ENCODE data around the gene CENPT. TPM values are rescaled to one million over a fixed set of nuclear protein-coding genes. Genes with fewer than 3 reads are reported as not detected.

The CENPT gene
- total RNA-seq, 2 experiments from 2014 or later = 55.4 to 85.3 TPM

DNA sequence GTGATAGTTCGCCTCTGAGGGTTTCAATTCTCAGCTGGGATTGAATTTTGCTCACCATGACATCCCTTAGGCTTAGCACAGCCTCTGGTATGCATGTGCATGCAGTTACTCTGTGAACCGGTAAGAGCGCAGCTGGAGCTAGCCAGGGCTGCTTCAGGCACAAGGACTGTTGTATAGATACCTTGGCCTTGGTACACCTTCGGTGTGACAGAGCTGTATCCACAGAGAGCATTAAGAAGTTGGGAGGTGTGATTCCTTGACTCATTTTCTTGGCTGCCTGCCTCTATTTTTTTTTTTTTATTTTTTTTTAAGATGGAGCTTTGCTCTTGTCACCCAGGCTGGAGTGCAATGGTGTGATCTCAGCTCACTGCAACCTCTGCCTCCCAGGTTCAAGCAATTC is 3.0 kb downstream of the CENPT start:
- ChIA-PET POLR2A (interaction anchor here (0.6 to 1.2 kb wide), 7 partner anchors 8 to 1492 kb away, joined by 3 to 6 read pairs (median 3); no protein-coding TSS in a partner anchor), CTCF (ENCODE audit: unreplicated experiment) (interaction anchor here (0.6 kb wide), 1 partner anchor 24 kb away, joined by 5 read pairs; no protein-coding TSS in a partner anchor)
- no peak overlapping the region for H2AFZ ChIP-seq (ENCODE audit: low read length)
- H3K4me3 ChIP-seq (ENCODE audit: low read depth, low read length, poor library complexity, severe bottlenecking) = peak overlapping the region; percentile 99
- TF ChIP-seq, protein P1, sequence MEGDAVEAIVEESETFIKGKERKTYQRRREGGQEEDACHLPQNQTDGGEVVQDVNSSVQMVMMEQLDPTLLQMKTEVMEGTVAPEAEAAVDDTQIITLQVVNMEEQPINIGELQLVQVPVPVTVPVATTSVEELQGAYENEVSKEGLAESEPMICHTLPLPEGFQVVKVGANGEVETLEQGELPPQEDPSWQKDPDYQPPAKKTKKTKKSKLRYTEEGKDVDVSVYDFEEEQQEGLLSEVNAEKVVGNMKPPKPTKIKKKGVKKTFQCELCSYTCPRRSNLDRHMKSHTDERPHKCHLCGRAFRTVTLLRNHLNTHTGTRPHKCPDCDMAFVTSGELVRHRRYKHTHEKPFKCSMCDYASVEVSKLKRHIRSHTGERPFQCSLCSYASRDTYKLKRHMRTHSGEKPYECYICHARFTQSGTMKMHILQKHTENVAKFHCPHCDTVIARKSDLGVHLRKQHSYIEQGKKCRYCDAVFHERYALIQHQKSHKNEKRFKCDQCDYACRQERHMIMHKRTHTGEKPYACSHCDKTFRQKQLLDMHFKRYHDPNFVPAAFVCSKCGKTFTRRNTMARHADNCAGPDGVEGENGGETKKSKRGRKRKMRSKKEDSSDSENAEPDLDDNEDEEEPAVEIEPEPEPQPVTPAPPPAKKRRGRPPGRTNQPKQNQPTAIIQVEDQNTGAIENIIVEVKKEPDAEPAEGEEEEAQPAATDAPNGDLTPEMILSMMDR (conservative IDR thresholded peaks at IDR 0.05; ENCODE audit: low read length) = no peak
- TF ChIP-seq EZH2phosphoT487 (IDR thresholded peaks at IDR 0.05; ENCODE audit: borderline replicate concordance, low read depth, low read length) = no peak
- H3K36me3 ChIP-seq (ENCODE audit: insufficient read depth, low read length) = peaks cover 14% of the 10 kb centered on the region
- H3K27ac ChIP-seq (ENCODE audit: low read depth, low read length, poor library complexity, severe bottlenecking) = no peak overlapping the region
- peaks cover 16% of the 10 kb centered on the region; the same call in 1 of the 2 replicates for H4K20me1 ChIP-seq (ENCODE audit: insufficient read depth, low read length)
- H3K9me2 ChIP-seq (ENCODE audit: insufficient read depth, low read length) = no peaks in the 10 kb centered on the region
- H3K4me2 ChIP-seq (ENCODE audit: low read length) = peak overlapping the region; percentile 98
- peaks cover 60% of the 10 kb centered on the region for H3K79me2 ChIP-seq (ENCODE audit: insufficient read depth, low read depth, low read length)
- H3K4me1 ChIP-seq (ENCODE audit: insufficient read depth, low read length, poor library complexity, severe bottlenecking) = peaks cover 45% of the 10 kb centered on the region
- H3K9me3 ChIP-seq (ENCODE audit: low read length) = no peaks in the 10 kb centered on the region
- intact Hi-C loops (cut with micrococcal nuclease; ENCODE audit: unreplicated experiment) = no loop called here
- peak; percentile 23 for DNase-seq (ENCODE audit: low spot score)
- no TSS peak for BruUV-seq (replicated peaks)

DNA sequence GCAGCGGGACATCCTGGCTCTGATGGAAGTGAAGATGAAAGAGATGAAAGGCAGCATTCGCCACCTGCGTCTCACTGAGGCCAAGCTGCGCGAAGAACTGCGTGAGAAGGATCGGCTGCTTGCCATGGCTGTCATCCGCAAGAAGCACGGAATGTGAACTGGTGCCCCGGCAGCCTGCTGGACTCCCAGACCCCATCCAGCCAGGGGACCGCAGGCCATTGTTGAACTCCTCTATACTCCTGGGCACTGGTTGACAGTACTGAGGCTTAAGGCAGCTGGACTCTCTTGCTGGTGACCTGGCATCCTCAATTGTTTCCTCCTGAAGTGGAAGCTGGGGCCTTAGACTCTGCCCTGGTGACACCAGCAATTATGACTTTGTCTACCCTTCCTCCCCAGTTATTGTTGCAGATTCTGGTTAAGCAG is 4.1 kb downstream of the CENPT start:
- peaks cover 6% of the 10 kb centered on the region; the same call in 1 of the 2 replicates for H3K36me3 ChIP-seq (ENCODE audit: insufficient read depth, low read length)
- H2AFZ ChIP-seq (ENCODE audit: low read length) = no peak overlapping the region
- no peaks in the 10 kb centered on the region for H3K9me3 ChIP-seq (ENCODE audit: low read length)
- peaks cover 49% of the 10 kb centered on the region for H3K79me2 ChIP-seq (ENCODE audit: insufficient read depth, low read depth, low read length)
- no TSS peak for BruUV-seq (replicated peaks)
- peak overlapping the region; percentile 78 for H3K27ac ChIP-seq (ENCODE audit: low read depth, low read length, poor library complexity, severe bottlenecking)
- TF ChIP-seq EZH2phosphoT487 (IDR thresholded peaks at IDR 0.05; ENCODE audit: borderline replicate concordance, low read depth, low read length) = no peak
- TF ChIP-seq, protein P1 (conservative IDR thresholded peaks at IDR 0.05; ENCODE audit: low read length) = no peak; the same call in 1 of the 2 replicates
- POLR2A ChIA-PET = interaction anchor here (0.5 to 1.1 kb wide), 2 partner anchors 21 to 394 kb away, joined by 3 read pairs; no protein-coding TSS in a partner anchor
- H3K4me3 ChIP-seq (ENCODE audit: low read depth, low read length, poor library complexity, severe bottlenecking) = peak overlapping the region; percentile 99
- peaks cover 42% of the 10 kb centered on the region for H3K4me1 ChIP-seq (ENCODE audit: insufficient read depth, low read length, poor library complexity, severe bottlenecking)
- no peaks in the 10 kb centered on the region for H3K9me2 ChIP-seq (ENCODE audit: insufficient read depth, low read length)
- H4K20me1 ChIP-seq (ENCODE audit: insufficient read depth, low read length) = peaks cover 16% of the 10 kb centered on the region; the same call in 1 of the 2 replicates
- peak overlapping the region; percentile 98 for H3K4me2 ChIP-seq (ENCODE audit: low read length)
- intact Hi-C loops (cut with micrococcal nuclease; ENCODE audit: unreplicated experiment) = loop anchor here (2.0 kb wide), 1 partner anchor 85 kb away; no protein-coding TSS in a partner anchor
- CTCF ChIA-PET (ENCODE audit: unreplicated experiment) = interaction anchor here (1.0 kb wide), 1 partner anchor 31 kb away, joined by 3 read pairs; no protein-coding TSS in a partner anchor
- no peak for DNase-seq (ENCODE audit: low spot score)
